Upper lobe of right lung (tissue), 1 donor: Measurements from ENCODE around the gene VCL. TPM values are rescaled to one million over a fixed set of nuclear protein-coding genes. Genes with fewer than 3 reads are reported as not detected.
A peak's percentile ranks its signal among the peaks of the same experiment; 100 is the strongest.
"Not testable (repeated sequence)": the region's sequence is repeated elsewhere in the genome, so short reads cannot be mapped to it uniquely, and the experiment has no call there.

Source experiments
- ATAC-seq: fragments of 200-7000 bp; cut with Tn5 transposase; one replicate; pipeline ENCODE4 v1.9.1; 2020; ENCODE audit warnings: mild to moderate bottlenecking, moderate library complexity
- DNase-seq: peaks from one replicate; pipeline ENCODE4 v3.0.0-alpha.2; 2020
- H3K27ac ChIP-seq: fragments of 200-600 bp; one replicate; pipeline ENCODE4 v1.8.0; 2022
- H3K27me3 ChIP-seq: fragments of 200-600 bp; one replicate; pipeline ENCODE4 v1.8.0; 2022; ENCODE audit warnings: mild to moderate bottlenecking
- H3K36me3 ChIP-seq: fragments of 200-600 bp; one replicate; pipeline ENCODE4 v1.8.0; 2022
- H3K4me1 ChIP-seq: fragments of 200-600 bp; one replicate; pipeline ENCODE4 v1.8.0; 2022
- H3K4me3 ChIP-seq: fragments of 200-600 bp; one replicate; pipeline ENCODE4 v1.8.0; 2022; ENCODE audit warnings: mild to moderate bottlenecking
- H3K9me3 ChIP-seq: fragments of 200-600 bp; one replicate; pipeline ENCODE4 v1.8.0; 2022
- intact Hi-C: fragments of 100-400 bp; cut with DNase I; formaldehyde crosslinking; loops from one replicate; pipeline ENCODE4 v1.11.0; 2022
- total RNA-seq: library from RNA; stranded (reverse); fragmentation: NEBNext Ultra II Directional; extraction: Animal tissue kit (Norgen Biotek cat#: 25700); gene quantifications from one replicate; pipeline ENCODE4 v1.2.1, GENCODE V29; 2021
- TF ChIP-seq, protein P1 (sequence below): fragments of 200-600 bp; IDR thresholded peaks from one replicate; pipeline ENCODE4 v1.8.0; 2022; ENCODE audit warnings: antibody characterized with exemption
- donor health status: DM: no; HTN: yes; CAD: no; lungs with severe emphysema.

VCL gene
- total RNA-seq, 1 donor from 2014 or later, result 148 TPM

DNA sequence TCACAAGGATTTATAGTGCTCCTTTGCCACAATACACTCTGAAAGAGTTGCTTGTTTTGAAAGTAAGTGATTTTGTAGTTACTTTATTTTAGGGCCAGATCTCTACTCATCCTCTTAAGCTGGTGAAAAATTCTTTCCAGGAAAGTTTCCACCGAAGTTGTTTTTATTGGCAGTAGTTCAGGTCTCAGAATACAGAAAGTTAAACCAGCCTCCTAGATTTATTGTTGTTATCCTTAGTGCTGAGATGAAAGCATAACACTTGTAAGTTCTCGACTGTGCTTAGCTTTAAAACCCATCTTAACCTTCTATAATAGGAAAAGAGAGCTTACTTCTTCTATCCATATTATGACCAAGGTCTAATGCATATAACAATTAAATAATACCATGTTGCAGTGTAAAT lies 147.2 kb downstream of the VCL start:
- intact Hi-C loops, result no loop called here
- H3K27me3 ChIP-seq, result no peaks in the 10 kb centered on the region
- H3K4me1 ChIP-seq, result peaks cover 32% of the 10 kb centered on the region
- H3K9me3 ChIP-seq, result no peaks in the 10 kb centered on the region
- DNase-seq, result no peak
- peaks cover 17% of the 10 kb centered on the region for H3K36me3 ChIP-seq
- no peak overlapping the region for H3K27ac ChIP-seq
- H3K4me3 ChIP-seq, result no peak overlapping the region
- TF ChIP-seq, protein P1, sequence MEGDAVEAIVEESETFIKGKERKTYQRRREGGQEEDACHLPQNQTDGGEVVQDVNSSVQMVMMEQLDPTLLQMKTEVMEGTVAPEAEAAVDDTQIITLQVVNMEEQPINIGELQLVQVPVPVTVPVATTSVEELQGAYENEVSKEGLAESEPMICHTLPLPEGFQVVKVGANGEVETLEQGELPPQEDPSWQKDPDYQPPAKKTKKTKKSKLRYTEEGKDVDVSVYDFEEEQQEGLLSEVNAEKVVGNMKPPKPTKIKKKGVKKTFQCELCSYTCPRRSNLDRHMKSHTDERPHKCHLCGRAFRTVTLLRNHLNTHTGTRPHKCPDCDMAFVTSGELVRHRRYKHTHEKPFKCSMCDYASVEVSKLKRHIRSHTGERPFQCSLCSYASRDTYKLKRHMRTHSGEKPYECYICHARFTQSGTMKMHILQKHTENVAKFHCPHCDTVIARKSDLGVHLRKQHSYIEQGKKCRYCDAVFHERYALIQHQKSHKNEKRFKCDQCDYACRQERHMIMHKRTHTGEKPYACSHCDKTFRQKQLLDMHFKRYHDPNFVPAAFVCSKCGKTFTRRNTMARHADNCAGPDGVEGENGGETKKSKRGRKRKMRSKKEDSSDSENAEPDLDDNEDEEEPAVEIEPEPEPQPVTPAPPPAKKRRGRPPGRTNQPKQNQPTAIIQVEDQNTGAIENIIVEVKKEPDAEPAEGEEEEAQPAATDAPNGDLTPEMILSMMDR, result no peak
- ATAC-seq, result no peak

DNA sequence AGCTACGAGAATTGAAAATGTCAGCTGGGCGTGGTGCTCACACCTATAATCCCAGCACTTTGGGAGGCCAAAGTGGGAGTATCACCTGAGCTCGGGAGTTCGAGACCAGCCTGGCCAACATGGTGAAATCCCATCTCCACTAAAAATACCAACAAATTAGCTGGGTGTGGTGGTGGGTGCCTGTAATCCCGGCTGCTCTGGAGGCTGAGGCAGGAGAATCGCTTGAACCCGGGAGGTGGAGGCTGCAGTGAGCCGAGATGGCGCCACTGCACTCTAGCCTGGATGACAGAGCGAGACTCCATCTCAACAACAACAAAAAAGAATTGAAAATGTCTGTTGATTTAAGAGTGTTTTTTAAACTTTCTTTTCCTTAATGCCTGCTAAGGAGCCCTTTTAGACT lies 149.1 kb downstream of the VCL start:
- DNase-seq, H3K27me3 ChIP-seq: not testable (repeated sequence)
- H3K4me1 ChIP-seq, result peaks cover 35% of the 10 kb centered on the region

DNA sequence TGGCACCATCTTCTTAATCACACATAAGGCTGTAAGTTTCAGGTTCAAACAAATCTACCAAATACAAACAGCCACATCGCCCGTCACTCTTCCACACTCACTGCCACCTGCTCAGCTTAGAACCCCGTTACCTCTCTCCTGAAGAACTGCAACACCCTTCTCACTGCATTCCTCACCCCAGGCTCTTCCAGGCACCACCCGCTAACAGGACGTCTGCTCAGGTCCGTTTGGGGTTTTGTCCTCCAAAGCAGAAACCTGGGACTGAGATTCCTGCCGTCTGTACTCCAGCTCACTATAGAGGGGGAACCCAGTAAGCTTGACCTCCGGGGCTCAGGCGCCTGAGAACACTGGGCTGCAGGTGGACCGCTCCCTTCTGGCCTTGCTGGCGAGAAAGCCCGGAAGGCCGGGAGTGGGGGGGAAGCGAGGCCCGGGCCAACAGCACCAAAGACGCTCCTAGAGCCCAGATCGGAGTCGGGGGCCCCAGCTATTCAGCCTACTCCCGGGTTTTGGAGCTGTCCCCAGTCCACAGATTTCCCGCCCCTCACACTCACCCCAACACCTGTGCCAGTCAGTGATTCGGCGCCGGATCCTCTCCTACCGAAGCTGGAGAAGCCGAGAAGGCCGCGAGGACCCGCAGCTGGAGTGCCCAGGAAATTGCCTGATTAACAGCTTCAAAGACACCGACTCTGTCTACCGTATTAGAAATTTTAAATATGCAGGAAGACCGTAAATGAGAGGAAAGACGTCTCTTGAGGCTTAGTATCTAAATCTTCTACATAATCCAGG lies 152.5 kb downstream of the VCL start, which contains the start of gene AP3M1:
TSS of gene AP3M1 (minus strand) at position 625 of the 786 bp plus-strand sequence. CDS start 12,449 bp downstream, outside the sequence.
- peak within 1 kb of the TSS; percentile 90 for H3K4me3 ChIP-seq
- H3K27ac ChIP-seq, result peak within 1 kb of the TSS; percentile 95
- H3K4me1 ChIP-seq, result peaks cover 47% of the 10 kb centered on the region
- intact Hi-C loops, result no loop called here
- TF ChIP-seq, protein P1, result no peak
- no peaks in the 10 kb centered on the region for H3K9me3 ChIP-seq
- ATAC-seq, result peak; percentile 75
- DNase-seq, result peak; percentile 90
- peaks cover 15% of the 10 kb centered on the region for H3K36me3 ChIP-seq
- no peaks in the 10 kb centered on the region for H3K27me3 ChIP-seq

More for the DNA sequence above, 149.1 kb downstream of the VCL start:
- H3K4me3 ChIP-seq, H3K9me3 ChIP-seq, intact Hi-C loops, ATAC-seq, H3K27ac ChIP-seq: not testable (repeated sequence)
- H3K36me3 ChIP-seq, result peaks cover 17% of the 10 kb centered on the region

DNA sequence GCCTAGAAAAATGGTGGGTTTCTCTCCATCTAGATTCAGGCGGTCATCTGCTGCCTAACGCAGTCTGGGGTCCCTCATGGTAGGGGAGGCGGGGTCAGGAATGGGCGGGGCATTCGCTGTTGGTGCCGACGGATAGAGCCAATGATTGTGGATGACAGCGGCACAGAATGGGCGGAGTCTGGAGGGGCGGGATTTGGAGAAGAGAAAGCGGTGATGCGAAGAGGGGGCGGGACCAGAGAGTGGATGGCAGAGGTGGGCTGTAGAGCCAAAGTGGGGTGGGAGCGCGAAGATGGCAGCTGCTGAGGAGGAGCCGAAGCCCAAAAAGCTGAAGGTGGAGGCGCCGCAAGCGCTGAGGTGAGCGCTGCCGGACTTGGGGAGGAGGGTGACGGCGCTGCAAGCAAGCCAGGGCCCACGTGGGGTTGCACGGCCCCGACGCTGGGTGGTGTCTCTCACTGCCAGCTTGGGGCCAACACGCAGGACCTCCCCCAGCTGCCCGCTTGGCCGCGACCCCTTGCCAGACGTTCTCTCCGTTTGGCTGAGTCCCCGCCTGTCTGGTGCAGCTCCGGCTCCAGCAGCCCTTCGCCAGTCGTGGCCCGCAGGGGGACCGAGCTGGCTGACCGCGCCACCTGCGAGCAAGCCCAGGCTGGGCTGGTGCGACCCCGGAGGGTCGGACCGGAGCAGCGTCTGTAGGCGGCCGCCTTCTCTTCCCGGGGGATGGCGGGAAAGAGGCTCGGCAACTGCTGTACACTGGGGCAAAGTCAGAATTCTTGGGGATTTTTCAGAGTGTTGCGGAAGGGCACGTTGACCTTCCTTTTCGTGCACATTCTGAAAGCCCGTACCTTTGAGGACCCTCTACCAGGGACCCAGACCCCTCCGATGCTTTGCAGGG lies 153.3 kb downstream of the VCL start, which contains the start of gene ADK:
TSS of gene ADK (plus strand) at position 232 of the 889 bp plus-strand sequence. CDS start at position 290, 58 bp downstream.
- Histone ChIP-seq H3K27ac (peak within 1 kb of the TSS; percentile 95), H3K9me3 (no peaks in the 10 kb centered on the region), H3K4me1 (peaks cover 42% of the 10 kb centered on the region), H3K27me3 (no peaks in the 10 kb centered on the region), H3K4me3 (peak within 1 kb of the TSS; percentile 90), H3K36me3 (peaks cover 8% of the 10 kb centered on the region)
- TF ChIP-seq, protein P1, result peak; percentile 24
- DNase-seq (peak; percentile 100), ATAC-seq (peak; percentile 98)
- intact Hi-C loops, result no loop called here

DNA sequence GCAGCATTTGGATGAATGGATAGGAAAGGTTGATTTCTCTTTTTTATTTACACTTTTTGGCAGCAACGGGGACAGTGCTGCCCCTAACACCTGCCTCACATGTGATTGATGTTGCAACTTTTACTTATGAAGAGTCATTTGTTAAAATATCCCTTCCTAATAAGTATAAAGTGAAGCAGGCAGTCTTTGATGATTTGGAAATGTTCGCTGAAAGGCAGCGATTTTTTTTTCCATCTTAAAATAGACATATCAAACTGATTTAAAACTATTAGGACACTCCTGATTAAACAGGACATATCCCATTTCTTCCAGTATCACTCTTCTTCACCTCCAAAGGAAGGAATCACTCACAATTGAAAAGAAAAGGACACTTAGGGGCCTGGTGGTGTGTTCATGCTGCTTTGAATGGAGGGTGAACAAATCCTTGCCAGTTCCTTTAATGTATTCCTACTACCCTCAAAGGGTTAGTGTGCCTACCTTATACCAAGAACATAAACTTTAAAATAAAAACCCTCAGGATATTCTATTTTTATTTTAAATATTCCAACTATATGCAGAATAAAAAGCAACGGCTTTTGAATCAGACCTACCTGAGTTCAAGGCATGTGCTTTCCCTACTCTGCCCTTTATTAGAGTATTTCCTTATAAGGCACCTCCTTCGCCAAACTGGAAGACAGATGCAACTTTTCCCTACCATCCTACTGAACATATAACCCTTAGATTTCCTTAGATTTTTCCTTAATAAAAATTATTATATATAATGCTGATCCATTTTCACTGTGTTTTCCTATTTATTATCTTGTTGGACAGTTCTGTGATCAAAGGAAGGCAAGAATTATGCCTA lies 154.2 kb downstream of the VCL start:
- Histone ChIP-seq H3K36me3 (no peaks in the 10 kb centered on the region), H3K27ac (peak overlapping the region; percentile 95), H3K27me3 (no peaks in the 10 kb centered on the region), H3K4me3 (peak overlapping the region; percentile 90), H3K4me1 (peaks cover 42% of the 10 kb centered on the region), H3K9me3 (no peaks in the 10 kb centered on the region)
- DNase-seq, result no peak
- intact Hi-C loops, result no loop called here
- TF ChIP-seq, protein P1, result no peak
- ATAC-seq, result no peak
